Measurements from ENCODE around the gene ERC2. TPM values are rescaled to one million over a fixed set of nuclear protein-coding genes. Genes with fewer than 3 reads are reported as not detected.

Gene ERC2
- total and polyA plus RNA-seq, 2 of the 8 experiments (the other 6 are each of a cell fraction or from before 2014, with no cell fraction given) = 16.4 to 22.8 TPM

GRCh38 chr3:56308471-56308870, 159.8 kb downstream of the ERC2 start:
- no peak overlapping the region for H3K4me3 ChIP-seq (ENCODE audit: extremely low read depth in 1 of 4, insufficient read depth in 2 of 4, low read depth in 3 of 4, low read length in 4 of 4)
- H2BK120ac ChIP-seq (replicated peaks; ENCODE audit: low read depth, low read length) = no peak overlapping the region
- H3K27ac ChIP-seq (ENCODE audit: low read depth, low read length) = no peak overlapping the region
- H3K4ac ChIP-seq (replicated peaks; ENCODE audit: insufficient read length, low read depth, low read length) = no peak overlapping the region
- no peak overlapping the region for H3K18ac ChIP-seq (ENCODE audit: extremely low read depth, low read length)
- peaks cover 0 to 7% (median 3%) of the 10 kb centered on the region in 4 experiments; a peak in 4 of 7 replicates for H3K4me1 ChIP-seq (replicated peaks in 1 of 4; ENCODE audit: control insufficient read depth in 3 of 4, insufficient read depth in 4 of 4, low read length in 3 of 4)
- CTCF ChIA-PET (ENCODE audit: partially characterized antibody) = interaction anchor here (0.8 to 1.2 kb wide), 6 partner anchors 9 to 48 kb away, joined by 3 to 5 read pairs (median 4); no protein-coding TSS in a partner anchor
- POLR2A ChIA-PET (ENCODE audit: partially characterized antibody) = no interaction called here
- DNase-seq (ENCODE audit: low read depth in 1 of 2, low spot score in 2 of 2) (no peak), FAIRE-seq (no peak)
- no peaks in the 10 kb centered on the region for H3K23me2 ChIP-seq (ENCODE audit: low read depth, low read length)
- no peak overlapping the region for H3K23ac ChIP-seq (ENCODE audit: insufficient read length)
- no peak overlapping the region for H3K56ac ChIP-seq (replicated peaks; ENCODE audit: insufficient read length, low read depth, low read length)
- no peak overlapping the region for H2BK15ac ChIP-seq (ENCODE audit: low read length)
- H4K91ac ChIP-seq (replicated peaks; ENCODE audit: insufficient read length, low read length) = no peak overlapping the region
- H3K9me3 ChIP-seq (ENCODE audit: insufficient read depth in 2 of 2, low read depth in 1 of 2, low read length in 1 of 2) = no peaks in the 10 kb centered on the region
- H4K8ac ChIP-seq (ENCODE audit: extremely low read depth, insufficient read depth, low read length) = no peak overlapping the region
- H3K27me3 ChIP-seq (replicated peaks in 1 of 4; ENCODE audit: control insufficient read depth in 3 of 4, extremely low read depth in 1 of 4, insufficient read depth in 3 of 4, low read length in 3 of 4) = no peaks in the 10 kb centered on the region
- H3K79me1 ChIP-seq (ENCODE audit: low read depth, low read length) = no peaks in the 10 kb centered on the region
- H3K36me3 ChIP-seq (ENCODE audit: control insufficient read depth in 2 of 4, insufficient read depth in 4 of 4, low read length in 3 of 4) = no peaks in the 10 kb centered on the region
- H2AFZ ChIP-seq (ENCODE audit: low read length) = no peak overlapping the region
- H3K9ac ChIP-seq (replicated peaks in 1 of 4; ENCODE audit: extremely low read depth in 1 of 4, low read depth in 3 of 4, low read length in 3 of 4) = no peak overlapping the region
- no peaks in the 10 kb centered on the region for H4K20me1 ChIP-seq (replicated peaks in 1 of 2; ENCODE audit: control insufficient read depth in 1 of 2, insufficient read depth in 2 of 2, low read length in 2 of 2)
- no peak overlapping the region for H2BK20ac ChIP-seq (ENCODE audit: low read length)
- H2AK5ac ChIP-seq (ENCODE audit: low read depth, low read length) = no peak overlapping the region
- H3K14ac ChIP-seq (ENCODE audit: insufficient read length) = no peak overlapping the region
- H3K4me2 ChIP-seq (ENCODE audit: insufficient read depth in 1 of 2, low read depth in 2 of 2, low read length in 2 of 2) = no peak overlapping the region
- 84% methylated on average over 2 of the region's 2 CpGs; no CpG with 5 or more reads in 1 of the 2 experiments for WGBS, 2 experiments (ENCODE audit: extremely low coverage in 1 of 2, insufficient coverage in 1 of 2, insufficient read length in 1 of 2, insufficient replicate concordance in 2 of 2, low coverage in 1 of 2, low lambda C conversion rate in 2 of 2, missing lambda C conversion rate in 1 of 2)
- H4K5ac ChIP-seq (ENCODE audit: insufficient read length, low read depth, low read length) = no peak overlapping the region
- no peak overlapping the region for H2BK5ac ChIP-seq (ENCODE audit: low read depth, low read length)
- H2BK12ac ChIP-seq (ENCODE audit: low read depth, low read length) = no peak overlapping the region
- H3K79me2 ChIP-seq (ENCODE audit: control insufficient read depth in 1 of 2, insufficient read depth in 2 of 2, low read length in 2 of 2) = no peaks in the 10 kb centered on the region
- no peak for TF ChIP-seq SAP30 (IDR thresholded peaks at IDR 0.05; ENCODE audit: insufficient read depth, insufficient replicate concordance, low read length)
- no peak for TF ChIP-seq BACH1 (IDR thresholded peaks at IDR 0.05; ENCODE audit: low read length)
- no peak for TF ChIP-seq ASH2L (IDR thresholded peaks at IDR 0.05; ENCODE audit: low read length)
- TF ChIP-seq FOSL1 (IDR thresholded peaks at IDR 0.05; ENCODE audit: insufficient read depth, low read depth, low read length) = no peak
- no peak for TF ChIP-seq MAFK (IDR thresholded peaks at IDR 0.05; ENCODE audit: low read depth, low read length)
- TF ChIP-seq JUN (IDR thresholded peaks at IDR 0.05; ENCODE audit: low read depth, low read length) = no peak
- no peak for TF ChIP-seq ATF3 (IDR thresholded peaks at IDR 0.05; ENCODE audit: insufficient read depth, low read depth, low read length)
- TF ChIP-seq EGR1 (IDR thresholded peaks at IDR 0.05; ENCODE audit: borderline replicate concordance, low read depth, low read length) = no peak
- no peak for TF ChIP-seq YY1 (IDR thresholded peaks at IDR 0.05; ENCODE audit: low read depth, low read length)
- TF ChIP-seq CREB1 (IDR thresholded peaks at IDR 0.05) = no peak
- TF ChIP-seq E2F6 (IDR thresholded peaks at IDR 0.05) = no peak
- no peak for TF ChIP-seq MAX (IDR thresholded peaks at IDR 0.05)
- no peak for TF ChIP-seq TBP (IDR thresholded peaks at IDR 0.05; ENCODE audit: low read depth, low read length)
- TF ChIP-seq BRCA1 (IDR thresholded peaks at IDR 0.05; ENCODE audit: low read depth, low read length) = no peak
- TF ChIP-seq TCF12 (IDR thresholded peaks at IDR 0.05; ENCODE audit: low read depth, low read length) = no peak

Measured in H1 (cell line).